RWPE1 (cell line): ENCODE measurements around the gene CACNA1B.

Experiments used
- CTCF ChIA-PET: fragments of 350-600 bp; sonication (Branson Sonifier 250); formaldehyde crosslinking; extraction: SDS; loops from one replicate; lab custom pipeline; 2021; lab: Yijun Ruan, JAX
- POLR2A ChIA-PET: fragments of 400-600 bp; formaldehyde crosslinking; extraction: SDS; loops from one replicate; lab custom pipeline; 2020; ENCODE audit warnings: antibody characterized with exemption; ENCODE audit not compliant: low non-redundant PET; lab: Yijun Ruan, JAX
- DNase-seq: peaks from one replicate; pipeline ENCODE4 v3.0.0; 2012; ENCODE audit warnings: low spot score
- H3K27ac ChIP-seq: fragments of 450-650 bp; 2 replicates; pipeline ENCODE4 v1.5.1; 2017
- TF ChIP-seq, protein P1 (sequence below): fragments of 450-650 bp; conservative IDR thresholded peaks from 2 replicates; pipeline ENCODE4 v1.5.1; 2017; ENCODE audit warnings: low read depth, mild to moderate bottlenecking

The CACNA1B gene

DNA sequence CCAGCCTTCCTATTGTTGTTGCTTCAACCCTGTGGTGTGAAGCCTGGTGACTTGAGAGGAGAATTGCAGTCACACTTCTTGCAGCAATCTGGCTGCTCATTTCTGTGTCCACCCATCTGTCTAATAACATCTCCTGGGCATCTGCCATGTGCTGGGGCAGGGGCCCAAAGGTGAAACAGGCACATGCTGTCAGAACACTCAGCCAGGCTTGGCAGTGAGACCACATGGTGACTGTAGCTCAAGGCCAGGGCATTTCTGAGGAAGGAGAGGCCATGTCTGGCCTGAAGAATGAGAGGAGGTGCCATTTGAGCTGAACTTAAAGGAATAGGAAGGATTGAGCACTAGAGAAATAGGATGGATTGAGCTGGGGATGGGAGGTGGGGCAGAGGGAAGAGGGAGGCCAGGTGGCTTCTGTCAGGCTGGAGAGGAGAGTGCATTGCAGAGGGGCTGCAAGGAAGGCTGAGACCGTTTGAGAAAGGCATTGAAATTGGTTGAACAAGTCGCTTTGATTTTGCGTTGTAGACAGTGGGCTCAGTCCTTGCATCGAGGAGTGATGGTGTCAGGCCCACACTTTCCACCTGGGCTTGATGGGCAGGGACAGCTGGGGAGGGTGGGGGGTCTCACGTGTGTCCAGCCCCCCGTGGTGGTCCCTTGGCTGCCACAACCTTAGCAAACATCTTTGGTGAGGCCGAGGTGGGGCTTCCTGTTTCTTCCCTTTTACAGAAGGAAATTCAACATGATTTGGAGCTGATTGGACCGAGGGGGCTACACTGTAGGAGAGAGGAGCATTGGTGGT lies 222.4 kb downstream of the CACNA1B start:
- DNase-seq = no peak
- ChIA-PET POLR2A (no interaction called here), CTCF (no interaction called here)
- TF ChIP-seq, protein P1, sequence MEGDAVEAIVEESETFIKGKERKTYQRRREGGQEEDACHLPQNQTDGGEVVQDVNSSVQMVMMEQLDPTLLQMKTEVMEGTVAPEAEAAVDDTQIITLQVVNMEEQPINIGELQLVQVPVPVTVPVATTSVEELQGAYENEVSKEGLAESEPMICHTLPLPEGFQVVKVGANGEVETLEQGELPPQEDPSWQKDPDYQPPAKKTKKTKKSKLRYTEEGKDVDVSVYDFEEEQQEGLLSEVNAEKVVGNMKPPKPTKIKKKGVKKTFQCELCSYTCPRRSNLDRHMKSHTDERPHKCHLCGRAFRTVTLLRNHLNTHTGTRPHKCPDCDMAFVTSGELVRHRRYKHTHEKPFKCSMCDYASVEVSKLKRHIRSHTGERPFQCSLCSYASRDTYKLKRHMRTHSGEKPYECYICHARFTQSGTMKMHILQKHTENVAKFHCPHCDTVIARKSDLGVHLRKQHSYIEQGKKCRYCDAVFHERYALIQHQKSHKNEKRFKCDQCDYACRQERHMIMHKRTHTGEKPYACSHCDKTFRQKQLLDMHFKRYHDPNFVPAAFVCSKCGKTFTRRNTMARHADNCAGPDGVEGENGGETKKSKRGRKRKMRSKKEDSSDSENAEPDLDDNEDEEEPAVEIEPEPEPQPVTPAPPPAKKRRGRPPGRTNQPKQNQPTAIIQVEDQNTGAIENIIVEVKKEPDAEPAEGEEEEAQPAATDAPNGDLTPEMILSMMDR = no peak
- H3K27ac ChIP-seq = no peak overlapping the region

DNA sequence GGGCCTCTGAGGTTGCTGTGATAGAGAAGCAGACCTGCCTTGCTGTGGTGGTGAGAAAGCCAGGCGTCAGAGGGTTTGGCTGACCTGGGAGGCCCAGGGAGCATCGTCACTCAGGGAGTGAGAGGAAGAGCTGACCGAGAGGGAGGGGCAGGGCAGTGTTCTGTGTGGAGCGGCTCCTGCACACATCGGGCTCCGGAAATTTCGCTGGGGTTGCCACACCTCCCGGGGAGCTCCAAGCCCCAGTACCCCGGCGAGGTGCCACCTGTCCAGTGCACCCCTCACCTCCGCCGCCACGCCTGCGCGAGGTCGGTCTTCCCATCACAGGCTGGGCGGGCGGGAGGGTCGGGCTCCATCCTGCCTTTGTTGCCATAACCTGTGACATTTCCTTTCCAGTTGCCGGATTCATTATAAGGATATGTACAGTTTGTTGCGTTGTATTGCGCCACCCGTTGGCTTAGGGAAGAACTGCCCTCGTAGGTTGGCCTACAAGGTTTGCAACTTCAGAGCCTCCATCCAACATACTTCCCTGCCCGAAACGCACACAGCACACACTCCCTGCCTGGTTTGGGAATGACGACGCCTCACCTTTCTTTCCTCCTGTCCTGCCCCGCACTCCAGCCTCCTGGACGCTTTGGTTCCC lies 223.2 kb downstream of the CACNA1B start:
- CTCF ChIA-PET = no interaction called here
- no peak overlapping the region for H3K27ac ChIP-seq
- no peak for DNase-seq
- TF ChIP-seq, protein P1 = no peak
- POLR2A ChIA-PET = no interaction called here

DNA sequence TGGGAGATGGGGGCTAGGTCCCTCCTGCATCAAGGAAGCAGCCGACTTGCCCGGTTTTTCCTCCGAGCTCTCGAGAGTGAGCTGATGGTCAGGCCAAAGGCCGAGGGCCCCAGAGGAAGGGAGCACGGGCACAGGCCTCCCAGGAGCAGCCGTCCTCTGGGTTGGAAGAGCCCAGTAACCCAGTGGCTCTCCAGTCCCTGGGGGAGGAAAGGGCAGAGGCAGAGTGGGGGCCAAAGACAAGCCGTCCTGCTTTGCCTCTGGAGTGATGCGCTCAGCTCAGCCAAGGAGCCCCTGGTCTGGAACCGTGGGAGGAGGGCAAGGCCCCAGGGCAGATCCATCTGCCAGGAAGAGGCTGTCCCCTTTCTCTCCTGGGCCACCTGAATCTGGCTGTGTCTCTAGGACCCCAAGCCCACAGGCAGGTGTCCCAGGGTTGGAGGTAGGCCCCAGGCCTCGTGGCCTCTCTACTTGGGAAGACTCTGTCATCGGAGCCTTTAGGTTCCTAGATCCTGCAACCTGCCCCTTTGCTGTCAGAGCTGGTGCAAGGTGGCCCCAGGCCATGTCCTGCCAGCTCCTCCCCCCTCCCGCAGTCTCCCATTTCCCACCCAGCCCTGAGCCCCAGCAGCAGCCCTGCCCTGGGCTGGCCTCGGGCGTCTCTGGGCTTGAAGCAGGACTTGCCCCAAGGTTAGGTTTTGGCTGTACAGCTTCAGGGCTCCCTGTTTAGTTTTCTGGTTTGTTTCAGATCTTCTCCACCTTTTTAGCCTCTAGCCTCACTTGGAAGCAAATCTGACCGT lies 224.1 kb downstream of the CACNA1B start:
- H3K27ac ChIP-seq = no peak overlapping the region
- DNase-seq = no peak
- POLR2A ChIA-PET = no interaction called here
- TF ChIP-seq, protein P1 = no peak
- CTCF ChIA-PET = no interaction called here

DNA sequence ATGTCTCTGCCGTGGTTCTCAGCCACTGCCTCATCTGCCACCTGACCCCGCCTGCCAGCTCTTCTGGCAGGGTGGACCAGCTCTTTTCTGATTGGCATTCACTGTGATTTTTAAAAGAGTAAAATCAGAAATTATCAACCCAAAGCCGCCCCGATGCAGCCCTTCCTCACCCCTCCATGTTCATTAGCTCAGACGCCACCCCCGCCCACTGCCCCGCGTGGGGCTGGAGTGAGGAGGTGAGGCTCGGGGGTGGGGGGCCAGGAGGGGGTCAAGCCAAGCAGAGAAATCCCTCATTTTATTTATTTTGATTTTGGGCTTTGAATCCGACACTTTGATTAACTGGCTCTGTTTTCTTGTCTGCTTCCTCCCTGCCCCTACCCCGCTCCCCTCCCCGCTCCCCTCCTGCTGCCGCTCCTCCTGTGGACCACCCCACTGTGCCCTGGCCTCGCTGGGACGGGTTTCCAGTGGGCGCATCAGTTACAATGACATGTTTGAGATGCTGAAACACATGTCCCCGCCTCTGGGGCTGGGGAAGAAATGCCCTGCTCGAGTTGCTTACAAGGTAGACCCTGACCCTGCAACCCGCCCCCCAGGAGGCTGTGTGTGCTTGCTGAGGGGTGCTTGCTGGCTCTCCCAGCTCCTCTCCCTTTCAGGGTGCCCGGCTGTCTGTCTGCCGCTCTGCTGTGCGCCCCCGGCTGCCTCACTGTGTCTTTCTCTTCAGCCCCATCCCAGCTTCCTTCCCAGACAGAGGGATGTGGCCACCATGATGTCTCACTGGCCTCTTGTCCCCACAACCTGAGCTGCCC lies 224.9 kb downstream of the CACNA1B start:
- no peak for DNase-seq
- no peak overlapping the region for H3K27ac ChIP-seq
- ChIA-PET CTCF (interaction anchor here (0.5 to 0.6 kb wide), 2 partner anchors 54 to 616 kb away, joined by 3 to 6 read pairs; no protein-coding TSS in a partner anchor), POLR2A (no interaction called here)
- TF ChIP-seq, protein P1 = no peak

DNA sequence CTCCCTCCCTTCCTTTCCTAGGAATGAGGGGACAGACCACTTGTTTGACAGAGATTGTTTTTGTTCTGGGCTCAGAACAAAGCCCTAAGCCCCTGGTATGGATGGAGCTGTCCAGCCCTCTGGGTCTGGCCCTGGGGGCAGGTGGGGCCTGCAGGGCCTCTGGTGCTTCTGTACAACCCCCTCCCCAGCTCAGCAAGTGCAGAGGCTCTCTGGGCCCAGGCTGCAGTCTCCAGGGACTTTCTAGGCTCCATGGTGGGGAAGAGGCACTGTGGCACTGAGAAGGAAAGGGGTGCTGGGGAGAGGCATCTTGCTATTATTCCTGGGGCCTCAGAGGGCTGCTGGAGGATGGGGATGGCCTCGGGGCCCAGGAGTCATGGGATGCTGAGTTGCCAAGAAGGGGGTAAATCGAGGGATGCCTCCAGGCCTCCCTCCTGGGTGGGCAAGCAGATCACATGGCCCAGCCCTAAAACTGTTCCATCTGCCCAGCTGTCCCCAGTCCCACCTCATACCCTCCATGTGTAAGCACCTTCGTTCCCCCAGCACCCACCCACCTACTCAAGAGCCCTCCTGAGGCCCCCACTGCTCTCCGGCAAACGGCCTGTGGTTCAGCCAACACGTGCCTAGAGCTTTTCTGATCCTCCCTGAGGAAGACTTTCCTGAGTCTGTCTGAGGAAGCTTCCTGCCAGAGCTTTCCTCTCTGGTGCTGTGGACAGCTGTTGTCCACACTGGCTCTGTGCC lies 225.7 kb downstream of the CACNA1B start:
- no peak overlapping the region for H3K27ac ChIP-seq
- no peak for DNase-seq
- POLR2A ChIA-PET = no interaction called here
- CTCF ChIA-PET = interaction anchor here (0.6 kb wide), 2 partner anchors 60 to 616 kb away, joined by 3 read pairs; no protein-coding TSS in a partner anchor
- TF ChIP-seq, protein P1 = no peak
